Thoracic aorta (tissue), 2 donors: ENCODE data around the gene FNIP2. TPM values are rescaled to one million over a fixed set of nuclear protein-coding genes. Genes with fewer than 3 reads are reported as not detected.

ENCODE experiments used
- ATAC-seq: fragments of 150-250 bp; one replicate; pipeline ENCODE4 v1.8.0; 2017; ENCODE audit warnings: low read depth; ENCODE audit not compliant: insufficient number of reproducible peaks, low FRiP score
- DNase-seq: peaks from one replicate; pipeline ENCODE4 v3.0.0-alpha.2; 2020; ENCODE audit warnings: low spot score
- H3K27ac ChIP-seq, 2 donors: fragments of 200-600 bp; sonication (generic); 1 replicate in 1 of 2; 2 replicates in 1 of 2; pipeline ENCODE4 v1.5.1; 2016; ENCODE audit warnings: mild to moderate bottlenecking in 2 of 2, moderate library complexity in 2 of 2
- H3K27me3 ChIP-seq: fragments of 200-600 bp; sonication (generic); replicated peaks from 2 replicates; pipeline ENCODE4 v1.6.0; 2016; ENCODE audit warnings: mild to moderate bottlenecking; ENCODE audit not compliant: insufficient read depth
- H3K36me3 ChIP-seq: fragments of 200-600 bp; sonication (generic); one replicate; pipeline ENCODE4 v1.5.1; 2016
- H3K4me1 ChIP-seq, 2 donors: fragments of 200-600 bp; sonication (generic); 1 replicate in 1 of 2; 2 replicates in 1 of 2; pipeline versions ENCODE4 v1.5.1 to v1.6.0; 2016; ENCODE audit warnings: low read depth in 2 of 2, mild to moderate bottlenecking in 1 of 2; ENCODE audit not compliant: control insufficient read depth in 1 of 2
- H3K4me3 ChIP-seq: fragments of 200-600 bp; sonication (generic); 2 replicates; pipeline ENCODE4 v1.5.1; 2016; ENCODE audit warnings: mild to moderate bottlenecking
- H3K9me3 ChIP-seq: fragments of 200-600 bp; sonication (generic); 2 replicates; pipeline ENCODE4 v1.5.1; 2016
- CTCF ChIP-seq: fragments of 200-600 bp; sonication (generic); IDR thresholded peaks from one replicate; pipeline ENCODE4 v1.5.1; 2019; ENCODE audit warnings: antibody characterized with exemption
- total RNA-seq, 2 donors: library from RNA; depleted of rRNA; stranded (reverse); fragments of >200 nt; gene quantifications; one replicate each; pipeline versions ENCODE4 v1.1.0 to v1.2.3, GENCODE V29; 2016

FNIP2 gene
- total RNA-seq, 2 donors from 2014 or later: 47.9 to 121 TPM

- Histone ChIP-seq H3K4me3 (no peak overlapping the region), H3K9me3 (no peaks in the 10 kb centered on the region), H3K27me3 (no peaks in the 10 kb centered on the region), H3K27ac (no peak overlapping the region), H3K4me1 (peaks cover 4 to 41% of the 10 kb centered on the region in 2 donors), H3K36me3 (no peaks in the 10 kb centered on the region)
- DNase-seq (no peak), ATAC-seq (no peak)
- TF ChIP-seq CTCF: no peak
Measured at GRCh38 chr4:158796370-158797140, 27.7 kb downstream of the FNIP2 start.

- Histone ChIP-seq H3K9me3 (no peaks in the 10 kb centered on the region), H3K36me3 (no peaks in the 10 kb centered on the region), H3K4me1 (peaks cover 3 to 37% of the 10 kb centered on the region in 2 donors), H3K4me3 (no peak overlapping the region), H3K27ac (no peak overlapping the region), H3K27me3 (no peaks in the 10 kb centered on the region)
- no peak for TF ChIP-seq CTCF
- DNase-seq (no peak), ATAC-seq (no peak)
Measured at GRCh38 chr4:158798062-158798461, 29.2 kb downstream of the FNIP2 start.

GRCh38 chr4:158799013-158799770 is 30.4 kb downstream of the FNIP2 start:
- no peak for TF ChIP-seq CTCF
- ATAC-seq: no peak
- Histone ChIP-seq H3K4me3 (no peak overlapping the region), H3K36me3 (no peaks in the 10 kb centered on the region), H3K27me3 (no peaks in the 10 kb centered on the region), H3K9me3 (no peaks in the 10 kb centered on the region), H3K4me1 (peaks cover 3 to 47% of the 10 kb centered on the region in 2 donors), H3K27ac (no peak overlapping the region)
- DNase-seq: no peak

GRCh38 chr4:158799856-158800255 is 31.0 kb downstream of the FNIP2 start:
- DNase-seq (no peak), ATAC-seq (no peak)
- no peaks in the 10 kb centered on the region for H3K36me3 ChIP-seq
- no peaks in the 10 kb centered on the region for H3K9me3 ChIP-seq
- peaks cover 3 to 47% of the 10 kb centered on the region in 2 donors for H3K4me1 ChIP-seq
- no peak overlapping the region for H3K4me3 ChIP-seq
- H3K27ac ChIP-seq: no peak overlapping the region
- H3K27me3 ChIP-seq: no peaks in the 10 kb centered on the region
- no peak for TF ChIP-seq CTCF

- peaks cover 0 to 57% of the 10 kb centered on the region in 2 donors for H3K4me1 ChIP-seq
- no peak for ATAC-seq
Measured at GRCh38 chr4:158801066-158801465, 32.2 kb downstream of the FNIP2 start.

More at GRCh38 chr4:158801066-158801465, 32.2 kb downstream of the FNIP2 start:
- no peak for DNase-seq
- H3K9me3 ChIP-seq: no peaks in the 10 kb centered on the region
- no peak for TF ChIP-seq CTCF
- no peak overlapping the region for H3K4me3 ChIP-seq
- no peaks in the 10 kb centered on the region for H3K27me3 ChIP-seq
- no peak overlapping the region for H3K27ac ChIP-seq
- H3K36me3 ChIP-seq: no peaks in the 10 kb centered on the region
